Mesendoderm (in vitro differentiated cells): Measurements from ENCODE around the gene PAIP2.

Source experiments
- DNase-seq: peaks from one replicate; pipeline ENCODE4 v3.0.0; 2013
- H2AK5ac ChIP-seq: 2 replicates; pipeline ENCODE4 v1.6.1; 2013; ENCODE audit warnings: low read length, inconsistent platforms
- H2BK120ac ChIP-seq: 2 replicates; pipeline ENCODE4 v1.6.1; 2013; ENCODE audit warnings: low read depth, mild to moderate bottlenecking, low read length, moderate library complexity, mixed read lengths
- H2BK15ac ChIP-seq: replicated peaks from 2 replicates; pipeline ENCODE4 v1.6.1; 2013; ENCODE audit warnings: low read depth, mild to moderate bottlenecking, moderate library complexity
- H2BK5ac ChIP-seq: 2 replicates; pipeline ENCODE4 v1.6.1; 2013; ENCODE audit warnings: low read length, inconsistent platforms
- H3K18ac ChIP-seq: 2 replicates; pipeline ENCODE4 v1.6.1; 2013; ENCODE audit warnings: mild to moderate bottlenecking, low read length, mixed read lengths
- H3K23ac ChIP-seq: one replicate; pipeline ENCODE4 v1.6.1; 2013; ENCODE audit warnings: low read length
- H3K27ac ChIP-seq: 2 replicates; pipeline ENCODE4 v1.5.1; 2013; ENCODE audit warnings: low read depth, mild to moderate bottlenecking, inconsistent platforms, low read length, moderate library complexity
- H3K27me3 ChIP-seq: 2 replicates; pipeline ENCODE4 v1.6.1; 2013; ENCODE audit warnings: low read length, control low read depth, mild to moderate bottlenecking, inconsistent platforms; ENCODE audit not compliant: insufficient read depth, poor library complexity
- H3K36me3 ChIP-seq: 2 replicates; pipeline ENCODE4 v1.6.1; 2013; ENCODE audit warnings: low read length, inconsistent platforms; ENCODE audit not compliant: control insufficient read depth, insufficient read depth
- H3K4ac ChIP-seq: one replicate; pipeline ENCODE4 v1.6.1; 2013; ENCODE audit warnings: low read depth, mild to moderate bottlenecking, low read length, moderate library complexity
- H3K4me1 ChIP-seq: 2 replicates; pipeline ENCODE4 v1.6.1; 2013; ENCODE audit warnings: low read depth, low read length, inconsistent platforms; ENCODE audit not compliant: control insufficient read depth
- H3K4me2 ChIP-seq: 2 replicates; pipeline ENCODE4 v1.6.1; 2013; ENCODE audit warnings: low read length
- H3K4me3 ChIP-seq: 2 replicates; pipeline ENCODE4 v1.5.1; 2013; ENCODE audit warnings: mild to moderate bottlenecking, low read length
- H3K56ac ChIP-seq: one replicate; pipeline ENCODE4 v1.6.1; 2013; ENCODE audit warnings: low read length
- H3K79me1 ChIP-seq: 2 replicates; pipeline ENCODE4 v1.6.1; 2013; ENCODE audit warnings: low read length, inconsistent platforms
- H3K79me2 ChIP-seq: 2 replicates; pipeline ENCODE4 v1.6.1; 2013; ENCODE audit warnings: mild to moderate bottlenecking, low read length; ENCODE audit not compliant: control insufficient read depth, insufficient read depth
- H3K9ac ChIP-seq: 2 replicates; pipeline ENCODE4 v1.6.1; 2013; ENCODE audit warnings: low read length, inconsistent platforms
- H4K5ac ChIP-seq: one replicate; pipeline ENCODE4 v1.6.1; 2013; ENCODE audit warnings: low read length
- H4K8ac ChIP-seq: one replicate; pipeline ENCODE4 v1.6.1; 2013; ENCODE audit warnings: low read depth, mild to moderate bottlenecking, control low read depth, low read length, moderate library complexity
- WGBS: extraction: QIAGEN DNeasy Blood & Tissue Kit; methylation state at CpG from one replicate; pipeline ENCODE4 v1.1.7; 2013; ENCODE audit warnings: low lambda C conversion rate, missing lambda C conversion rate; ENCODE audit not compliant: insufficient coverage; ENCODE audit errors: extremely low coverage; 5-methylcytosine and 5-hydroxymethylcytosine counted together

The PAIP2 gene

GRCh38 chr5:139376364-139376763 lies 34.7 kb downstream of the PAIP2 start:
- no peak overlapping the region for H3K9ac ChIP-seq
- DNase-seq: no peak
- no peak overlapping the region for H3K56ac ChIP-seq
- H3K36me3 ChIP-seq: peaks cover 5% of the 10 kb centered on the region
- H2BK120ac ChIP-seq: no peak overlapping the region
- no peak overlapping the region for H3K4me2 ChIP-seq
- H2AK5ac ChIP-seq: no peak overlapping the region
- H3K23ac ChIP-seq: no peak overlapping the region
- H2BK5ac ChIP-seq: no peak overlapping the region
- WGBS: no CpG with 5 or more reads among the region's 7 CpGs
- H3K4ac ChIP-seq: no peak overlapping the region
- no peak overlapping the region for H3K18ac ChIP-seq
- H3K4me1 ChIP-seq: no peaks in the 10 kb centered on the region
- no peaks in the 10 kb centered on the region for H3K27me3 ChIP-seq
- H4K5ac ChIP-seq: no peak overlapping the region
- H3K4me3 ChIP-seq: no peak overlapping the region
- no peak overlapping the region for H4K8ac ChIP-seq
- no peaks in the 10 kb centered on the region for H3K79me1 ChIP-seq
- H3K27ac ChIP-seq: no peak overlapping the region
- no peak overlapping the region for H2BK15ac ChIP-seq
- no peaks in the 10 kb centered on the region for H3K79me2 ChIP-seq

GRCh38 chr5:139377226-139377625 lies 35.6 kb downstream of the PAIP2 start:
- Histone ChIP-seq H3K18ac (no peak overlapping the region), H4K8ac (no peak overlapping the region), H2BK120ac (no peak overlapping the region), H3K9ac (no peak overlapping the region), H3K4ac (no peak overlapping the region), H3K79me1 (no peaks in the 10 kb centered on the region), H2BK5ac (no peak overlapping the region), H3K27me3 (no peaks in the 10 kb centered on the region), H3K56ac (no peak overlapping the region), H3K79me2 (no peaks in the 10 kb centered on the region), H3K23ac (no peak overlapping the region), H2BK15ac (no peak overlapping the region), H2AK5ac (no peak overlapping the region), H3K4me2 (no peak overlapping the region), H4K5ac (no peak overlapping the region), H3K4me3 (no peak overlapping the region), H3K4me1 (no peaks in the 10 kb centered on the region), H3K36me3 (peaks cover 3% of the 10 kb centered on the region), H3K27ac (no peak overlapping the region)
- no peak for DNase-seq
- no CpG with 5 or more reads among the region's 3 CpGs for whole genome bisulfite sequencing

GRCh38 chr5:139378101-139378825 lies 36.6 kb downstream of the PAIP2 start:
- H2BK5ac ChIP-seq: no peak overlapping the region
- no peak overlapping the region for H2BK15ac ChIP-seq
- H4K5ac ChIP-seq: no peak overlapping the region
- no peak overlapping the region for H3K23ac ChIP-seq
- H3K27me3 ChIP-seq: no peaks in the 10 kb centered on the region
- H3K4ac ChIP-seq: no peak overlapping the region
- H3K27ac ChIP-seq: no peak overlapping the region
- no peak overlapping the region for H2BK120ac ChIP-seq
- H3K36me3 ChIP-seq: peaks cover 3% of the 10 kb centered on the region
- H3K18ac ChIP-seq: no peak overlapping the region
- H3K79me2 ChIP-seq: no peaks in the 10 kb centered on the region
- H3K4me1 ChIP-seq: peaks cover 3% of the 10 kb centered on the region
- no peak overlapping the region for H3K4me3 ChIP-seq
- H3K56ac ChIP-seq: no peak overlapping the region
- H2AK5ac ChIP-seq: no peak overlapping the region
- no peak overlapping the region for H4K8ac ChIP-seq
- DNase-seq: no peak
- no peaks in the 10 kb centered on the region for H3K79me1 ChIP-seq
- H3K4me2 ChIP-seq: no peak overlapping the region
- H3K9ac ChIP-seq: no peak overlapping the region
- WGBS: no CpG with 5 or more reads among the region's 47 CpGs

- no peak overlapping the region for H2BK5ac ChIP-seq
- H3K4me1 ChIP-seq: peaks cover 3% of the 10 kb centered on the region
- H3K18ac ChIP-seq: no peak overlapping the region
- H3K36me3 ChIP-seq: peaks cover 2% of the 10 kb centered on the region
- DNase-seq: no peak
- no peak overlapping the region for H3K56ac ChIP-seq
- WGBS: no CpG with 5 or more reads among the region's 13 CpGs
- no peak overlapping the region for H3K4me3 ChIP-seq
- H3K27ac ChIP-seq: no peak overlapping the region
- H3K4ac ChIP-seq: no peak overlapping the region
- H2AK5ac ChIP-seq: no peak overlapping the region
- H3K9ac ChIP-seq: no peak overlapping the region
- no peak overlapping the region for H4K5ac ChIP-seq
- H2BK120ac ChIP-seq: no peak overlapping the region
- no peaks in the 10 kb centered on the region for H3K27me3 ChIP-seq
- H3K23ac ChIP-seq: no peak overlapping the region
- H4K8ac ChIP-seq: no peak overlapping the region
- H3K79me1 ChIP-seq: no peaks in the 10 kb centered on the region
- no peak overlapping the region for H2BK15ac ChIP-seq
- no peaks in the 10 kb centered on the region for H3K79me2 ChIP-seq
- no peak overlapping the region for H3K4me2 ChIP-seq
Measured at GRCh38 chr5:139378941-139379361, 37.3 kb downstream of the PAIP2 start.

- Histone ChIP-seq H3K4me3 (no peak overlapping the region), H4K8ac (no peak overlapping the region), H3K27ac (no peak overlapping the region), H3K9ac (no peak overlapping the region), H3K23ac (no peak overlapping the region), H2BK15ac (no peak overlapping the region), H4K5ac (no peak overlapping the region), H3K56ac (no peak overlapping the region), H3K18ac (no peak overlapping the region), H3K79me2 (no peaks in the 10 kb centered on the region), H3K27me3 (no peaks in the 10 kb centered on the region), H3K4ac (no peak overlapping the region), H2AK5ac (no peak overlapping the region), H2BK120ac (no peak overlapping the region), H3K4me1 (peaks cover 3% of the 10 kb centered on the region), H3K4me2 (no peak overlapping the region), H3K36me3 (no peaks in the 10 kb centered on the region), H2BK5ac (no peak overlapping the region), H3K79me1 (no peaks in the 10 kb centered on the region)
- no CpG with 5 or more reads among the region's 15 CpGs for WGBS
- no peak for DNase-seq
Measured at GRCh38 chr5:139379626-139380449, 38.2 kb downstream of the PAIP2 start.
